ENCODE measurements around the gene MBD3L4.
"Not testable (repeated sequence)": the region's sequence is repeated elsewhere in the genome, so short reads cannot be mapped to it uniquely, and the experiment has no call there.

MBD3L4 gene

GRCh38 chr19:7067716-7068115, 27.7 kb upstream of the MBD3L4 start:
- Histone ChIP-seq H3K9ac (ENCODE audit: low read depth, low read length) (no peak overlapping the region), H3K27ac (ENCODE audit: low read depth, low read length) (no peak overlapping the region), H3K4me1 (ENCODE audit: control insufficient read depth, insufficient read depth, low read length) (peaks cover 4% of the 10 kb centered on the region; the same call in 1 of the 2 replicates), H3K36me3 (ENCODE audit: control insufficient read depth, insufficient read depth, low read length) (peaks cover 13% of the 10 kb centered on the region), H3K27me3 (ENCODE audit: control insufficient read depth, insufficient read depth, low read length) (no peaks in the 10 kb centered on the region), H3K9me3 (ENCODE audit: control insufficient read depth, insufficient read depth, low read length) (peaks cover 27% of the 10 kb centered on the region), H3K4me3 (ENCODE audit: low read depth, low read length) (no peak overlapping the region)

- H3K4me1 ChIP-seq (ENCODE audit: control insufficient read depth, insufficient read depth, low read length); H3K4me3 ChIP-seq (ENCODE audit: low read depth, low read length); H3K27ac ChIP-seq (ENCODE audit: low read depth, low read length); H3K9ac ChIP-seq (ENCODE audit: low read depth, low read length); H3K27me3 ChIP-seq (ENCODE audit: control insufficient read depth, insufficient read depth, low read length); H3K36me3 ChIP-seq (ENCODE audit: control insufficient read depth, insufficient read depth, low read length): not testable (repeated sequence)
- peaks cover 27% of the 10 kb centered on the region for H3K9me3 ChIP-seq (ENCODE audit: control insufficient read depth, insufficient read depth, low read length)
Measured at GRCh38 chr19:7067122-7067521, 27.1 kb upstream of the MBD3L4 start.

- Histone ChIP-seq H3K27me3 (ENCODE audit: control insufficient read depth, insufficient read depth, low read length) (no peaks in the 10 kb centered on the region), H3K27ac (ENCODE audit: low read depth, low read length) (no peak overlapping the region), H3K4me3 (ENCODE audit: low read depth, low read length) (no peak overlapping the region), H3K9me3 (ENCODE audit: control insufficient read depth, insufficient read depth, low read length) (peaks cover 27% of the 10 kb centered on the region), H3K9ac (ENCODE audit: low read depth, low read length) (no peak overlapping the region), H3K4me1 (ENCODE audit: control insufficient read depth, insufficient read depth, low read length) (no peaks in the 10 kb centered on the region), H3K36me3 (ENCODE audit: control insufficient read depth, insufficient read depth, low read length) (no peaks in the 10 kb centered on the region)
Measured at GRCh38 chr19:7063764-7064418, 23.9 kb upstream of the MBD3L4 start.

DNA sequence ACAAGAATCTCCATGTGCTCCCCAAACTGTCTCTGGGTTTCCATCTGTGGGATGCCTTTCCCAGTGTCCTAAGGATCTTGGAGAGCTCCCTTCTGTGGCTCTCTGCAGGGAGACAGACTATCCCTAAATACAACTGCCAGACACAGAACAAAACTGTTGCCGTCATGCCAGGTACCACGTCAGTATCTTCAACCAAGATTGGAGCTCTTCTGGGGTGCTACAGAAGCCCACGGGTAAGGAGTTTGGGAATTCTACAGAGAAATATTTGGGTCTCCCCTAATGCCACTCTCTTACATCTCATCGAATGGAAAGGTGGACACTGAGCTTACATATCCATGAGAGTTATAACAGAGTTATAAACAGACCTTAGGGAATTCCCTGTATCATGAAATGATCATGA, 23.4 kb upstream of the MBD3L4 start:
- Histone ChIP-seq H3K36me3 (ENCODE audit: control insufficient read depth, insufficient read depth, low read length) (no peaks in the 10 kb centered on the region), H3K27ac (ENCODE audit: low read depth, low read length) (no peak overlapping the region), H3K9ac (ENCODE audit: low read depth, low read length) (no peak overlapping the region), H3K4me3 (ENCODE audit: low read depth, low read length) (no peak overlapping the region), H3K4me1 (ENCODE audit: control insufficient read depth, insufficient read depth, low read length) (no peaks in the 10 kb centered on the region), H3K27me3 (ENCODE audit: control insufficient read depth, insufficient read depth, low read length) (no peaks in the 10 kb centered on the region), H3K9me3 (ENCODE audit: control insufficient read depth, insufficient read depth, low read length) (peaks cover 21% of the 10 kb centered on the region)

DNA sequence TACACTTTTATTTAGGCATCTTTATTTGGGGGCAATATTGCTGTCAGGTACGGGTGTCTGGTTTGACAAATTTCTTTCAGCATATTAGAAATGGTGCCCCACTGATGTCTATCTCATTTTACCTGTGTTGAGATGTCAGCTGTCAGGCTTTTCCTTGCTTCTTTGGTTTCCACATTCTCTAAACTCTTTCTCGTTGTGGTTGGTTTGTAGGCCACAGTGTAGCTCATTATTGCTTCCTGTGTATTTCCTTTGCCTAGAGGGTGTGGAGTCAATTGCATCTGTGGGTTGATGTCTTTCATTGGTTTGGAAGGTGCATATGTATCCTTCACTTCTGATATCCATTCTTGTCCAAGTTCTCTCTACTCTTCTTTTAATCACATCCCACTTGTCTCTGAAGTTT, 20.0 kb upstream of the MBD3L4 start:
- not testable (repeated sequence) for H3K9ac ChIP-seq (ENCODE audit: low read depth, low read length); H3K27me3 ChIP-seq (ENCODE audit: control insufficient read depth, insufficient read depth, low read length); H3K27ac ChIP-seq (ENCODE audit: low read depth, low read length); H3K36me3 ChIP-seq (ENCODE audit: control insufficient read depth, insufficient read depth, low read length); H3K9me3 ChIP-seq (ENCODE audit: control insufficient read depth, insufficient read depth, low read length); H3K4me3 ChIP-seq (ENCODE audit: low read depth, low read length); H3K4me1 ChIP-seq (ENCODE audit: control insufficient read depth, insufficient read depth, low read length)

- H3K9me3 ChIP-seq (ENCODE audit: control insufficient read depth, insufficient read depth, low read length); H3K27me3 ChIP-seq (ENCODE audit: control insufficient read depth, insufficient read depth, low read length); H3K9ac ChIP-seq (ENCODE audit: low read depth, low read length); H3K27ac ChIP-seq (ENCODE audit: low read depth, low read length); H3K4me1 ChIP-seq (ENCODE audit: control insufficient read depth, insufficient read depth, low read length); H3K36me3 ChIP-seq (ENCODE audit: control insufficient read depth, insufficient read depth, low read length); H3K4me3 ChIP-seq (ENCODE audit: low read depth, low read length): not testable (repeated sequence)
Measured at GRCh38 chr19:7058576-7058975, 18.6 kb upstream of the MBD3L4 start, which contains the start of gene MBD3L3. TSS of gene MBD3L3 (minus strand) at chr19:7058676. CDS start at chr19:7058605, 71 bp downstream.

GRCh38 chr19:7056371-7056770, 16.4 kb upstream of the MBD3L4 start:
- H3K27me3 ChIP-seq (ENCODE audit: control insufficient read depth, insufficient read depth, low read length); H3K36me3 ChIP-seq (ENCODE audit: control insufficient read depth, insufficient read depth, low read length); H3K4me1 ChIP-seq (ENCODE audit: control insufficient read depth, insufficient read depth, low read length); H3K4me3 ChIP-seq (ENCODE audit: low read depth, low read length); H3K9ac ChIP-seq (ENCODE audit: low read depth, low read length); H3K27ac ChIP-seq (ENCODE audit: low read depth, low read length); H3K9me3 ChIP-seq (ENCODE audit: control insufficient read depth, insufficient read depth, low read length): not testable (repeated sequence)

GRCh38 chr19:7055679-7056078, 15.7 kb upstream of the MBD3L4 start:
- not testable (repeated sequence) for H3K27ac ChIP-seq (ENCODE audit: low read depth, low read length); H3K27me3 ChIP-seq (ENCODE audit: control insufficient read depth, insufficient read depth, low read length); H3K4me1 ChIP-seq (ENCODE audit: control insufficient read depth, insufficient read depth, low read length); H3K9ac ChIP-seq (ENCODE audit: low read depth, low read length); H3K9me3 ChIP-seq (ENCODE audit: control insufficient read depth, insufficient read depth, low read length); H3K36me3 ChIP-seq (ENCODE audit: control insufficient read depth, insufficient read depth, low read length); H3K4me3 ChIP-seq (ENCODE audit: low read depth, low read length)

- not testable (repeated sequence) for H3K9ac ChIP-seq (ENCODE audit: low read depth, low read length); H3K36me3 ChIP-seq (ENCODE audit: control insufficient read depth, insufficient read depth, low read length)
Measured at GRCh38 chr19:7054635-7055368, 14.8 kb upstream of the MBD3L4 start.

DNA sequence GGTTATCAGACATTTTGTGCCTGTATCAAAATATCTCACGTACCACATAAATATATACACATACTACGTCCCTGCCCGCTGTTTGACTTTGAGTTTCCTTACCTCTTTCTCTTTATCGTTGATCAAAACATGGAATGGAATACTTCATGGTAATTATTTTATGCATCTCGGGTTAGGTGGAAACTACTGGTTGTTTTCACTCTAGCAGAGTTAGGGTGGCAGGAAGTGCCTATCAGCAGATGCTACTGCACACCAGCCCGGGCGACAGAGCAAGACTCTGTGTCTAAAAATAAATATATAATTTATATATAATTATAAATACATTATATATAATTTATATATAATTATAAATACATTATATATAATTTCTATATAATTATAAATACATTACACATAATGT, 12.9 kb upstream of the MBD3L4 start:
- not testable (repeated sequence) for H3K9ac ChIP-seq (ENCODE audit: low read depth, low read length); H3K9me3 ChIP-seq (ENCODE audit: control insufficient read depth, insufficient read depth, low read length); H3K4me3 ChIP-seq (ENCODE audit: low read depth, low read length); H3K36me3 ChIP-seq (ENCODE audit: control insufficient read depth, insufficient read depth, low read length); H3K27me3 ChIP-seq (ENCODE audit: control insufficient read depth, insufficient read depth, low read length); H3K4me1 ChIP-seq (ENCODE audit: control insufficient read depth, insufficient read depth, low read length); H3K27ac ChIP-seq (ENCODE audit: low read depth, low read length)

More at GRCh38 chr19:7054635-7055368, 14.8 kb upstream of the MBD3L4 start:
- H3K27ac ChIP-seq (ENCODE audit: low read depth, low read length); H3K27me3 ChIP-seq (ENCODE audit: control insufficient read depth, insufficient read depth, low read length); H3K4me3 ChIP-seq (ENCODE audit: low read depth, low read length); H3K4me1 ChIP-seq (ENCODE audit: control insufficient read depth, insufficient read depth, low read length); H3K9me3 ChIP-seq (ENCODE audit: control insufficient read depth, insufficient read depth, low read length): not testable (repeated sequence)

- not testable (repeated sequence) for H3K9me3 ChIP-seq (ENCODE audit: control insufficient read depth, insufficient read depth, low read length); H3K36me3 ChIP-seq (ENCODE audit: control insufficient read depth, insufficient read depth, low read length); H3K4me3 ChIP-seq (ENCODE audit: low read depth, low read length); H3K27ac ChIP-seq (ENCODE audit: low read depth, low read length); H3K27me3 ChIP-seq (ENCODE audit: control insufficient read depth, insufficient read depth, low read length); H3K9ac ChIP-seq (ENCODE audit: low read depth, low read length); H3K4me1 ChIP-seq (ENCODE audit: control insufficient read depth, insufficient read depth, low read length)
Measured at GRCh38 chr19:7051421-7051820, 11.4 kb upstream of the MBD3L4 start.
